HG03159 (cell line): ENCODE results near the gene SNTB2.
"Not testable (repeated sequence)": the region's sequence is repeated elsewhere in the genome, so short reads cannot be mapped to it uniquely, and the experiment has no call there.

Experiments used
- ATAC-seq: cut with Tn5 transposase; IDR thresholded peaks from one replicate; pipeline ENCODE4 v1.9.1; 2021; ENCODE audit warnings: mild to moderate bottlenecking, moderate library complexity; ENCODE audit not compliant: unreplicated experiment

Gene SNTB2

DNA sequence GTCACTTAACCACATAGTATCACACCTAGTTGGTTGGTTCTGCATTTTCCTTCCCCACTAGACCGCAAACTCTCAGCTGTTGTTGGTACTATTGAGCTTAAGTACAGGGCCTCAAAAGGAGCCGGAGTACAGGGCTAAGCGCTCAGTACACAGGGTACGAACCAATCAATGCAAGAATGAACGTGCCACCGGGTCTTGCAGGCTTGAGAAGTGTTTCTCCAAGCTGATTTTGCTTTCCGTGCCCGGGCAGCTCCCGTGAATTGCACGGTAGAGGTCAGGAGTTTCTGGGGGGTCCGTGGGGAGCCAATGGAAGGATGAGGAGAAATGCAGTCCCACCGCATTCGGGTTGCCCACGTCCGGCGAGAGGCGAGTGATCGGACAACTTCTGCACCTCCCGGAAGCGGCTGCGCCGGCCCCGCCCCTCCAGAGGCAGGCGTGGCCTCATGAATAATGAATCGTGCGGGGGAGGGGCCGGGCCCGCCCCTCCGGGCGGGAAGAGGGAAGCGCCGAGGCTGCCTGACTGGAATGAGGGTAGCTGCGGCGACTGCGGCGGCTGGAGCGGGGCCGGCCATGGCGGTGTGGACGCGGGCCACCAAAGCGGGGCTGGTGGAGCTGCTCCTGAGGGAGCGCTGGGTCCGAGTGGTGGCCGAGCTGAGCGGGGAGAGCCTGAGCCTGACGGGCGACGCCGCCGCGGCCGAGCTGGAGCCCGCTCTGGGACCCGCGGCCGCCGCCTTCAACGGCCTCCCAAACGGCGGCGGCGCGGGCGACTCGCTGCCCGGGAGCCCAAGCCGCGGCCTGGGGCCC, at the start of gene SNTB2:
TSS of gene SNTB2 (plus strand) at position 523 of the 804 bp plus-strand sequence. CDS start at position 526, 3 bp downstream.
- peak; percentile 83 for ATAC-seq

DNA sequence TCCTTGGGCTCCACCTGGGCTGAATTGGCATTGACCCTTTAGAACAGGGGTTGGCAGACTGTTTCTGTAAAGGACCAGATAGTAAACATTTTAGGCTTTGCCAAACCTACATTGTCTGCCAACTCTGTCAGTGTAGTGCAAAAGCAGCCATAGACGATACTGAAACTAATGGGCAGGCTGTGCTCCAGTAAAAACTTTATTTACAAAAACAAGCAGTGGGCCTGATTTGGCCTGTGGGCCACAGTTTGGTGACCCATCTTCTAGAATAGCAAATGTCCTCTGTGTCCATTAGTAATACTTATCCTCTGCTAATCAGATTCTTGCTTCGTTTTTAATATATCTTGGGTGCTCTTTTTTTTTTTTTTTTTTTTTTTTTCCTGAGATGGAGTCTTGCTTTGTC, 48.4 kb upstream of the SNTB2 start:
- no peak for ATAC-seq

DNA sequence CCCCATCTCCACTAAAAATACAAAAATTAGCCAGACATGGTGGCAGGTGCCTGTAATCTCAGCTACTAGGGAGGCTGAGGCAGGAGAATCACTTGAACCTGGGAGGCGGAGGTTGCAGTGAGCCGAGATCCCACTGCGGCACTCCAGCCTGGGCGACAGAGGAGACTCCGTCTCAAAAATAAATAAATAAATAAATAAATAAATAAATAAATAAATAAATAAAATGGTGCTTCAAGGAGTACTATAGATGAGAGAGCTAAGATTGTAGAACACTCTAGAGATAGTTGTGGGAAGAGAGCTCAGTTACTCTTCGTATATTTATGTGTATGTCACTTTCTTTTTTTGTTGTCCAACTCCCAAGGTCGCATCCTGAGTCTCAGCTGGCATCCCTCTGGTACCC, 47.5 kb upstream of the SNTB2 start:
- not testable (repeated sequence) for ATAC-seq

DNA sequence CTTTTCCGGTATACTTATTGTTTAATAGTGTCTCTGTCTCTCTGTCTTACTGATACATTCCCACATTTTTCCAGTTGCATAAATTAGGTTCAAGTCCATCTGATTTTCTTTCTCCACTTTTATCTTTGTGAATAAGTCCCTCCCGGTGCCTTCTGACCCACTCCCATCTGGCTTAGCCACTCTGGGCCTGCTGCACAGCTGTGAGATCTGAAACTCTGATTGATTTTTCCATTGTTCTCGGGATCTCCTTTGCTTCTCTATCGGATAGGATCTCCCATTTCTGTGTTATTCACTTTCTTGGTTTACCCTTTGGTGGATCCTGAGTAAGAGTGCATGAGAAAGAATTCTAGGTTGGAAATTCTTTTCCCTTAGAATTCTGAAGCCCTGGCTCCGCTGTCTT, 46.0 kb upstream of the SNTB2 start:
- no peak for ATAC-seq

DNA sequence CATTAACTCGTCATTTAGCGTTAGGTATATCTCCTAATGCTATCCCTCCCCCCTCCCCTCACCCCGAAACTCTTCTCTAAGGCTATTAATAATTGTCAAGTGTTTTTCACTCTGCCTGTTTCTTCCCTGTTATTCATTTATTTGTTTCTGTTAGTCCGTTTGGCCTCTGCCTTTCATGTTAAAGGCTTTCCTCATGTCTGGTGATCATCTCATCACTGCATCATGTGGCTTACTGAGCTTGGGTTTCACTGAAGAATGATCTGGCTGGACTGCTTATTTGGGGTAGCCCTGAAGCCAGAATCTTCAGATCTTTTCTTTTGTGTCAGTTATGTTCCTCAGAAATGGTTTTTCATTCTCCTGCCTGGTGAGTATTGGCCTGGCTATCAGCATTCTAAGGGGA, 45.0 kb upstream of the SNTB2 start:
- no peak for ATAC-seq

DNA sequence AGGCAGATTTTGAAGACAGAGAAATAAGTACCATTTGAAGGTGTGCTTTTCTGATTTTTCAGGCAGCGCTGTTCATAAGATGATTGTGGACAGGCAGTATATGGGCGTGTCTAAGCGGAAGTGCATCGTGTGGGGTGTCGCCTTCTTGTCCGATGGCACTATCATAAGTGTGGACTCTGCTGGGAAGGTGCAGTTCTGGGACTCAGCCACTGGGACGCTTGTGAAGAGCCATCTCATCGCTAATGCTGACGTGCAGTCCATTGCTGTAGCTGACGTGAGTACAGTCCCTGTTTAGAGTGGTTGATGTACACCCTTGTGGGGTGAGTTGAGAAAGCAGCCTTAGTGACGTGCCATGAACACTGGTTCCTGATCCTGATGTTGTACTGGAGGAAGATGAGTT, 43.8 kb upstream of the SNTB2 start:
- no peak for ATAC-seq

DNA sequence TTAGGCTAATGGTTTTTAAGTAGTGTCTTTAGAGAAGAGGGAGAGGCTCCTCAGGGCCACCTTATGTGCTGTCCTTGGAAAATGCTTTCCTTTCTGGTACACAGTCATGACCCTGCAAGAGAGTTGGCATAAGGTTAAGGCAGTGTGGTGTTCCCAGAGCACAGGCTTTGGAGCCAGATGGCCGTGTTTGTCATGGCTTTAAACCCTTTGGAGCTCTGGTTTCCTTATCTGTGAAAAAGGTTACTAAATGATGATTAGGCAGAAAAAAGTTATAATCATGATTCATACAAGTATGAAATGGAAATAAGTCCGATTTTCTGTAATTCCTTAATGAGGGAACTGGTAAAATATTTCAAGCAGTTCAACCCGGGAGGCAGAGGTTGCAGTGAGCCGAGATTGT, 41.3 kb upstream of the SNTB2 start:
- ATAC-seq = no peak

DNA sequence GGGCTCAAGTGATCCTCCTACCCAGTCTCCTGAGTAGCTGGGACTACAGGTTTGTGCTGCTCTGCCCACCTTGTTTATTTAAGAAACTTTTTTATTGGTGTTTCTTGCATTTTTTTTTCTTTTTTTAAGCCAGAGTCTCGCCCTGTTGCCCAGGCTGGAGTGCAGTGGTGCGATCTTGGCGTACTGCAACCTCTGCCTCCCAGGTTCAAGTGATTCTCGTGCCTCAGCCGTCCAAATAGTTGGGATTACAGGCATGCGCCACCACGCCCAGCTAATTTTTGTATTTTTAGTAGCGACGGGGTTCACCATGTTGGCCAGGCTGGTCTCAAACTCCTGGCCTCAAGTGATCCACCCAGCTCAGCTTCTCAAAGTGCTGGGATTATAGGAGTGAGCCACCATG, 37.3 kb upstream of the SNTB2 start:
- not testable (repeated sequence) for ATAC-seq

DNA sequence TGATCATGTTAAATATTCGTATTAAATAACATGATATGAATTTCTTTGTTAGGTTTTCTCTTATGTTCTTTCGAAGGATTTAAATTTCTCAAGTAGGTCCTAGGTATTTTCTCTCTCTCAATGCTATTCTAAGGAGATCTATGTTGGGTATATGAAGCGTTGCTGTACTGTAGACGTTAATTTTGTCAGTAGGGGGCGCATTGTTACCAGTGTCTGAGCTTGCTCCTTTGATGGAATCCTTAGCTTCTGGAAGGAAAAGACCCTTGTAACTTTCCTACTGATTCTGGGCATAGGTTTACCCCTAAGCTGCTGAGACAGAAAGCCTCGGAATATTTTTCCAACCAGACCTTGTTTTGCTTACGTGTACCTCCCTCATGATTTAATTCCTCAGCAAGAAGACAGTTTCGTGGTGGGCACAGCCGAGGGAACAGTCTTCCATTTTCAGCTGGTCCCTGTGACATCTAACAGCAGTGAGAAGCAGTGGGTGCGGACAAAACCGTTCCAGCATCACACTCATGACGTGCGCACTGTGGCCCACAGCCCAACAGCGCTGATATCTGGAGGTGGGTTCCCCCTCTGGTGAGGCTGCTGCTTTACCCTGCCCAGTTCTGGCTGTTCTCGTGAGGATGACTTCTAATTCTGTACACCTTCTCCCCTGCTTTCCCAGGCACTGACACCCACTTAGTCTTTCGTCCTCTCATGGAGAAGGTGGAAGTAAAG, 36.7 kb upstream of the SNTB2 start:
- no peak for ATAC-seq

DNA sequence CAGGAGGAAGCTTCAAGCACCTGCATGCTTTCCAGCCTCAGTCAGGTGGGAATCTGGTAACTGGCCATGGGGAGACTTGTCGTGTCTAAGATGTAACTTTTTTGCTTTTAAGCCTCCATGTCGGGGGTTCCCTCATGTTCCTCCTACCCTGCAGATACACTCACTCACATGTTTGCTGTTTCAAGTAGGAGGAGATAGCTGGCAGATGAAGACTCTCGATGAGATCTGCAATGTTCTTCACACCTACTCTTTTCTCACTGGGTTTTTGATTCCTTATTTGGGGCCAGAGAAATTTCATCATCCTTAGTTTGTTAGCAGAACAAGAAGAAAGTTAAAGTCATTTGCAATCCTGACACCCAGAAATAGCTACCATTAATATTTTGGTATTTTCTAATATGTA, 29.8 kb upstream of the SNTB2 start:
- ATAC-seq = no peak

DNA sequence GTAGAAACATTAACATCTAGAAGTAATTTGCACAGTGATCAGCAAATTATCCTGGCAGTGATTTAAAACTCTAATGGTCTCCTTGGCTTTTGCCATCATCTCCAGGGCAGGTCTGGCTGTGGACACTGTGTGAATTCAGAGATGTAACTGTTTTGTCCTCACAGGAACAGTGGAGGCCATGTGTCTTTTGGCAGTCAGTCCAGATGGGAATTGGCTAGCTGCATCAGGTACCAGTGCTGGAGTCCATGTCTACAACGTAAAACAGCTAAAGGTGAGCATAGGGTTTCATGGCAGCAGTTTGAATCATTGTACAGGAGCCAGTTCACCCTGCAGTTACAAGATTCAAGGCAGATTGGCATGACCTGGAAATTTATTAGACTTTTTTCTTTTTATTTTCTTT, 26.8 kb upstream of the SNTB2 start:
- no peak for ATAC-seq

DNA sequence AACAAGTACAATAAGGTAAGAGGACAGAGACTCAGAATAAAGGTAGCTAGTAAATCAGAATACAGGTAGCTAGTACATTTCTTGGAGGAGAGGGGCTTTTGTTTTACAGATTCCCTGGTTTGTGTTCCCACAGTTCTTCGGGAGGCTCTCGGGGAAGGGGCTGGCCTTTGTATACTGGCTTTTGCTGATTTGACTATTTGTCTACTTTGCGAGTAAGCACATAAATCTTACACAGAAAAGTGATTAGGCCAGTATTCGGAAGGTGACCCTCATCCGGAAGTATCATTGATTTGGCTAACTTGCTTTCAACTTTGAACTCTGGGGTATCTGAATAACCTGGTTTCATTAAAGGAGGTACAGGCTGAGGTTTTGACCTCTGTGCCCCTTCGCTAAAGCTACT, 21.4 kb upstream of the SNTB2 start:
- no peak for ATAC-seq

DNA sequence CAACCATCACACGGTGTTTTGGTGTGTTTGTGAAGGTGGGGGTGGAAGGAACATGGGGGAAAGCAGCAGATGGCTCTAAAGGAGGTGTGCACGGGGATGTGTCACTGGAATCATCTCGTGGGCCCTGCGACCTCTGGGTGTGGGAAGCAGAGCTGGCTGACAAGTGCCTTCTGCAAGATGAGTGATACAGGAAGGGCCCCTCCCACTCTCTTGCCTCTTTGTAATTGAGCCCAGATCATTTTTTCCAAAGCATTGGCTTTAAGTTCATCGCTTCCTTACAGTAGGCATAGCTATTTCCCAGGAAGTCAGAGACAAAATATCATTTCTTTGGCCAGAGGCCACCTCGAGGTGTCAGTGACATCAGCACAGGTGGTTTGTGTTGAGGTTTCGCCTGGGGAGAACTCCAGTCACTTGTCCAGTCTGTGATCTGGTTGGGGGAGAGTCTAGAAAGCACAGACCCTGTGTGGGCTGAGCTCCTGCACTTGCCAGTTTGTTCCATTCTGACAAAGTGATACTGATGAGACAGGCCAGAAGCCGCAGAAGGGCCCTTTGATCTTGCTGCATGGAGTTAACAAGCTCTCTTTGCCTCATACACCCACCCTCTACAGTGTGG, 20.6 kb upstream of the SNTB2 start:
- no peak for ATAC-seq

DNA sequence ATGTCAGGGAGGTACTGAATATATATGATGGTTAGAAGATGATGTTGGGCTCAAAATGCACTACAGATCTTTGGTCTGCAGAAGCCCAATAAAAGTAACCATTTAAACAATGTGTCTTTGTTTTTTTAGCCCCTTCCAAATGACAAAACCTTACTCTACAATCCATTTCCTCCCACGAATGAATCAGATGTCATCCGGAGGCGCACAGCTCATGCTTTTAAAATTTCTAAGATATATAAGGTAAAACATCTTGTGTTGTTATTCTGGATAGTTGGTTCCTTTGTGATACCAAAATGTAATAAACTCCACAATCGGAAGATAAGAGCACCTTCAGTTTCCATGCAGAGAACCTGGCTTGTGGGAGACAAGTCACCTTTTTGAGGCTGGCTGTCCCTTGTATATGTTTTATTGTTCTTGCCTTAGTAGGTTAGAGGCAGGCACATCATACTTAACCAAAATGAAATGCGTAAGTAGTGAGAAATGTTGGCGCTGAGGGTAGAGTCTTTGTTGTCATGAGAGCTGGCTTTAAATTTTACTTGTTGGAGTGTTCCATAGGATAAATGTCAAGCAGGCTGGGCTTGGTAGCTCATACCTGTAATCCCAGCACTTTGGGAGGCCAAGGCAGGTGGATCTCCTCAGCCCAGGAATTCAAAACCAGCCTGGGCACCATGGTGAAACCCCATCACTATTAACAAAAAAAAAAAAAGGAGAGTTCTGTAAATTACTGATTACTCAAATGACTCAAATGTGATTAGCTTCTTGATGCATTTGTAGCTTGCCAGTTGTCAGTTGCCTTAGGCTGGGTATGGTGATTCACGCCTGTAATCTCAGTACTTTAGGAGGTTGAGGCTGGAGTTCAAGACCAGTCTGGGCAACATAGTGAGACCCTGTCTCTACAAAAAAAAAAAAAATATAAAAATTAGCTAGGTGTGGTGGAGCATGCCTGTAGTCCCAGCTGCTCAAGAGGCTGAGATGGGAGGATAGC, 19.7 kb upstream of the SNTB2 start:
- ATAC-seq = no peak

DNA sequence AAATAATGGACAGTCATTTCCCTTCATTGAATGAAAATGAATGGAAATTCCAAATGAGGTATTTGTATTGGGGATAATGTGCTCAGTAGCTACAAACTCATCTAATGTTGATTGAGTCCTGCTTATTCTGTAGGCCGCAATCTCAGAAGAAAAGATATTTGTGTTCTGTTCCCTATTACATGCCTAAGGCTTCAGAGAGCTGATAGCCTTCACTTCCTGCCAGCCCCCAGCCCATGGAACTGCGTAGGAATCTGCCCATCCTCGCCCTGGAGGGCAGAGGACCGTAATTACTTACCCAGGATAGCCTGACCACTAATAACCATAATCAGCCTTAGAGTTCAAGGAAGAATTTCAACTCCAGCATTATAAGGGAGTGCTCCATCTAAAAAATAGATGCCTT, 17.9 kb upstream of the SNTB2 start:
- no peak for ATAC-seq

DNA sequence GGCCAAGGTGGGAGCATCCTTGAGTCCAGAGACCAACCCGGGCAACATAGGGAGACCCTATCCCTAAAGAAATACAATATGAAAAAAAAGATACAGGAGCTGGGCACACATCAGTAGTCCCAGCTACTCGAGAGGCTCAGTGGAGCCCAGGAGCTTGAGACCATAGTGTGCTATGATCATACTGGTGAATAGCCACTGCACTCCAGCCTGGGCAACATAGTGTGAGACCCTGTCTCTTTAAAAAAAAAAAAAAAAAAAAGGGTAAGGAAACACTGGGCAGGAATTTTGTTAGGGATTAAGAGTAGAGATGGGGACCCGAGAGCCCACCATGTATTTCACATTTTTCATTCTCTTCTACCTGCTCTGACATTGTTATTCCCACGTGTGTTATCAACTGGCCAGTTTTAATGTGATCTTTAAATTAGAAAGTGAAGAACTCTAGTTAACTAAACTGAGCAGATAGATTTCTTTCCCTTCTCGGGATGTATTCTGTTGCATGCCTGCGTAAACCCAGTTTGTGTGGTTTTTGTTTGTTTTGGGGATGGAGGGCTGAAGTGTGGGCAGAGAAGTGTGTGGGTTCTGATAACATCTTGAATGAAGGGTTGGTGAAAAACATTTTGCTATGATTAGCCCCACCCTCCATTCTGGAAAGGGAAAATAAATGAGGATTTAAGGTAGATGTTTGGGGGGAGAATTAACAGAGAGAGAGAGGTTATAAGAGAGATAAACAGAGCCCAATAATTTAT, 17.2 kb upstream of the SNTB2 start:
- no peak for ATAC-seq

DNA sequence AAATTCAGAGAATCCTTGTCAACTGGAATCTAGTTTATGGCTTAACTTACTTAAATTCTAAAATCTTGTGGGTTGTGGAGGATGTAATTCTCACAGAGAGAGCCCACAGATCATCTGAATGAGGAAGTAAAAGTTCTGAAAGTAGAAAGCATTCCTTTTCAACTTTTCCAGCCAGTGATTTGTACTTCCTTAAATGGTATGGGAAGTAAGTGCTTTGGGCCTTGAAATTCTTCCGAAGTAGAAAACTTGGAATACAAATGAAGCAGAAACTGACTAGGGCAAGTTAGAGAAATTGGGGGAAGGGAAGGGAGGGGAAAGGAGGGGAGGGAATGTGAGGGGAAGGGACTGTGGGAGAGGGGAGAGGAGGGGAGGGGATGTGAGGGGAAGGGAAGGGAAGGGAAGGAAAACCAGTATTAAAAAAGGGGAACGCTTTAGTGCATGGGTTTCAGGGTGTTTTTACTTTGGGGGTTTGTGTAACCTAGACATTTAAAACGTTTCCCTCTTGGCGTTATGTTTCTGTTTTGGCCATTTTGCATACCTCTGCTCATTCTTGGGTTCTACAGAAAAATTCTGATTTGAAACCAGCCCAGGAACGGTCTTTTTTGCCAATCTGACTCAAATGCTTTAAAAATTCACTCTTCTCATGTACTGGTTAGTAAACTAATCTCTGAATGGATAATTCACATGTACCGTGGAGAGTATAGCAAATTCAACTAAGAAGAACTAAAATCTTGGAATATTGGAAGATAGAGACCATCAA, 15.5 kb upstream of the SNTB2 start:
- ATAC-seq = no peak

DNA sequence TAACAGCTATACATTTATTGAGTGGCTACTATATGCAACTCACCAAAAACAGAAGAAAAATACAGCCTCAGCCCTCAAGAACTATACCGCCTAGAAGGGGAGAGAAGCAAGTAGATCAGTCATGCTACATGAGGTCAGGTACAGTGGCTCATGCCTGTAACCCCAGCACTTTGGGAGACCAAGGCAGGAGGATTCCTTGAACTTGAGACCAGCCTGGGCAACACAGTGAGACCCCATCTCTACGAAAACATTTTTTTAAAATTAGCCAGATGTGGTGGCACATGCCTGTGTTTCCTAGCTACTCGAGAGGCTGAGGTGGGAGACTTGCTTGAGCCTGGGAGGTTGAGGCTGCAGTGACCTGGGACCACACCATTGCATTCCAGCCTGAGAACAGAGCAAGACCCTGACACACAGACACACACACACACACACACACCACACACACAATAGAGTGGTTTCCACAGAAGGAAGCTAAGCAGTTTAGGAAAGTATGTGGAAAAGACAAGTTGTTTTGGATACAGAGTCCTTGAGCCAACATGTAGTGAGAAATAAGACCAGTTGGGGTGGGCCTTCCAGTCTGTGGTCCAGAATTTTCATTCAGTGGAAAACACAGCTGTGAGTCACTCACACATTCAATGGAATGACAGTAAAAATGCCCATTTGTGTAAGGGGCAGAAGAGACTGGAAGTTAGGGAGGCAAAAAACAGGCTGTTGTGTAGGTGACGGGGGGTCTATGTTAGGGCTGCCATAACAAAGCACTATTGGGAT, 10.7 kb upstream of the SNTB2 start:
- ATAC-seq = no peak
